Omental fat pad (tissue), 4 donors: ENCODE data around the gene NAT10. TPM values are rescaled to one million over a fixed set of nuclear protein-coding genes. Genes with fewer than 3 reads are reported as not detected.

Source experiments
- ATAC-seq: fragments of 150-250 bp; one replicate; pipeline ENCODE4 v1.9.1; 2016; ENCODE audit warnings: mild to moderate bottlenecking, moderate library complexity; ENCODE audit not compliant: low FRiP score
- DNase-seq: peaks from one replicate; pipeline ENCODE4 v3.0.0-alpha.2; 2019; ENCODE audit warnings: low spot score
- CTCF ChIP-seq, 3 donors: fragments of 450-650 bp; IDR thresholded peaks; one replicate each; pipeline ENCODE4 v1.5.1; 2016 to 2017; ENCODE audit warnings: antibody characterized with exemption in 3 of 3, mild to moderate bottlenecking in 3 of 3, moderate library complexity in 2 of 3
- small RNA-seq: library from RNA; depleted of rRNA; stranded (forward); fragments of <200 nt; gene quantifications from one replicate; pipeline ENCODE3, GENCODE V24; 2016
- total RNA-seq, 4 donors: library from RNA; depleted of rRNA; stranded (reverse); fragments of >200 nt; gene quantifications; one replicate each; pipeline ENCODE4 v1.1.0, GENCODE V29; 2016

The NAT10 gene
- total RNA-seq, 4 donors from 2014 or later: 26.5 to 52.7 (median 27.7) TPM

- ATAC-seq (no peak), DNase-seq (no peak)
- no peak for TF ChIP-seq CTCF (IDR thresholded peaks at IDR 0.05)
Observed at GRCh38 chr11:34194576-34195335, 89.3 kb downstream of the NAT10 start.

Small RNA genes within 50 kb of the gene (small RNA-seq; reads per million reads assigned to genes)
- not detected for gene RF00019

Other genes with a start within 250 kb of the NAT10 start
- 10 to 100 TPM in 3 of 4 donors, 1 to 10 TPM in 1; 9.4 to 53.3 (median 25.8) TPM for gene LMO2, start 213.6 kb upstream of the NAT10 start, total RNA-seq
- gene CAPRIN1, start 53.9 kb upstream of the NAT10 start, total RNA-seq: 100 to 1,000 TPM; 130 to 190 (median 141) TPM